GM18858 (cell line): Measurements from ENCODE around the gene CACNA1G.

Experiments used
- ATAC-seq: cut with Tn5 transposase; IDR thresholded peaks from one replicate; pipeline ENCODE4 v1.9.1; 2021; ENCODE audit not compliant: unreplicated experiment

CACNA1G gene

DNA sequence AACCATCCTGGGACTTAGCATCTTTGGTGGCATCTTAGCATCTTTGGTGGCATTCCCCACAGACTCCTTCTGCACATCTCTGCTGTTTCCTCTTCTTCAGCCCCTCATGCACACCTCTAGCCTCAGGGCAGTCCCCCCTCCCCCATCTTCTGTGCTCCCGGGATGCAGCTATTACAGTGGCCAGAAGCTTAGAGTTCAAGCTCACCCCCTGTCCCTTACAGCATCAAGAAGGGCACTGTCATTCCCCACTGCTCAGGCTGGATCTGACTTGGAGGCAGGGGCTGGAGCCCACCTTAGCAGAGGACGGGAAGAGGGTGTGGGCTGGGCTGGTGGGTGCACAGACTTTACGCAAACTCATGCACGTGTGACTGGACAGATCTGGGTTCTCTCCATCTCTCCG is 27.3 kb upstream of the CACNA1G start:
- ATAC-seq, result no peak

GRCh38 chr17:50533720-50534148 is 26.8 kb upstream of the CACNA1G start:
- ATAC-seq, result no peak

DNA sequence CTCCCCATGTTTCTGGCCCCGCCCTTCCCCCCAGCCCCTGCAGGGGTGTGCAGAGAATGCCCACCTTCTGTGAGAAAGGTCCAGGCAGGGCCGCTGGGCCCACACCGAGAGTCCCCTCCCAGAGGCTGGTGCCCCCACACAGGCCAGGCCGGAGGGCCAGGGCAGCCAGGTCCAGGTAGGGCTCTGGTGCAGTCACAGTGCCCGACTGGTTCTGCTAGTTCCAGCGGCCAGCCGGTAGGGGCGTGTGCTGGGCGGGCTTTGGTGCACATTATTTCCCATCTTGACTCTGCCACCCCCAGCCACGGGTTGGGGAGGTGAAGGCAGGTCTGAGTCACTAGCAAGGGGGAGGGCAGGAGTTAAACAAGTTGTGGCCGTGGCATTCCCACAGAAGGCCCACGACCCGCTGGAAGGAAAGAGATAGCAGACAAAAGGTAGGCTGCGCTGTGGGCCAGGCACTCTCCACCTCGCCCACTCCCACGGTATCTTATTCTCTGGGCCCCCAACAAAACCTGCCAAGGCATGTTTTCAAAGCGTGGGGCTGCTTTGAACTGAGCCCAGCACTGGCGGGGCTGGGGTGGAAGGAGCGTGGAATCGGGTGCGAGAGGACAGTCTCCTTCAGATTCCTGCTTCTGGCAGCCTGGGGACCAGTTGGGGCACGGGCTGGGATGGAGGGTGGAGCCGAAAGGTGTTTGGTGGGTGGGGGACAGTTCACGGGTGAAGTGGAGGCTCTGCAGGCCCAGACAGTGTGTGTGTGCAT is 26.1 kb upstream of the CACNA1G start:
- no peak for ATAC-seq

GRCh38 chr17:50534979-50535326 is 25.6 kb upstream of the CACNA1G start:
- no peak for ATAC-seq

GRCh38 chr17:50535407-50535806 is 25.1 kb upstream of the CACNA1G start:
- no peak for ATAC-seq

- no peak for ATAC-seq
Measured at GRCh38 chr17:50536683-50537646, 23.6 kb upstream of the CACNA1G start.

DNA sequence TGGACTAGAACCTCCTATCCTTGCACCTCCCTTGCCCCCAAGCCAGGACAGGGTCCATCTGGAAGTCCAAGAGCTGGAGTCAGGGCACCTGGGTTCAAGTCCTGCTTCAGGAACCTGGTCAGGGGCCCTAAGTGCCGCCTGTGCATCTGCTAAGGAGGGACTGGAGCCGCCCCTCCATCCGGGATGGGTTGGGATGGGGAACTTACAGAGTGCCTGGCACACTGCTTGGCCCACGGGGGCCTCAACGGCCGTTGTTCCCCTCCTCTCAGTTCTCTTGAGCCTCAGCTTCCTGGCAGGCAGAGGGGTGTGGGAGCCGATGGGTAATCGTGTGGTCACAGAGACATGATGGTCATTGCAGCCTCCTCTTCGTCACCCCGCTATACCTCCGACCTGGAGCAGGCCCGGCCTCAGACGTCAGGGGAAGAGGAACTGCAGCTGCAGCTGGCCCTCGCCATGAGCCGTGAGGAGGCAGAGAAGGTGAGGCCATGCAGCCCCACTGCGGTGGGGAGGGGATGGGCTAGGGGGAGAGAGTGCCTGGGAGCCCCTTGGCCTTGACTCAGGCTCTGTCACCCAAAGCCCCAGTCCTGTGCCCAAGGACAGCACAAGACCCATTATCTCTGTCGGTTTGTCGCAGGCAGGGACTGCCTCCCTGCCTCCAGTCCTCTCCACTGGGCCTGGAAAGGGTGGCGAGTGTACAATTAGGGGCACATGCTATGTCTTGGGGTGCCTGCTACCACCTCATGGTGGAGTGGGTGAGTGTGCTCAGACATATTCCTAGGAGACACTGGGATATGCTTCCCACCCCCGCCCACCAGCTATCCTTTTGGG is 22.6 kb upstream of the CACNA1G start:
- no peak for ATAC-seq

GRCh38 chr17:50538549-50539410 is 21.7 kb upstream of the CACNA1G start:
- no peak for ATAC-seq

GRCh38 chr17:50539762-50540559 is 20.6 kb upstream of the CACNA1G start:
- no peak for ATAC-seq

DNA sequence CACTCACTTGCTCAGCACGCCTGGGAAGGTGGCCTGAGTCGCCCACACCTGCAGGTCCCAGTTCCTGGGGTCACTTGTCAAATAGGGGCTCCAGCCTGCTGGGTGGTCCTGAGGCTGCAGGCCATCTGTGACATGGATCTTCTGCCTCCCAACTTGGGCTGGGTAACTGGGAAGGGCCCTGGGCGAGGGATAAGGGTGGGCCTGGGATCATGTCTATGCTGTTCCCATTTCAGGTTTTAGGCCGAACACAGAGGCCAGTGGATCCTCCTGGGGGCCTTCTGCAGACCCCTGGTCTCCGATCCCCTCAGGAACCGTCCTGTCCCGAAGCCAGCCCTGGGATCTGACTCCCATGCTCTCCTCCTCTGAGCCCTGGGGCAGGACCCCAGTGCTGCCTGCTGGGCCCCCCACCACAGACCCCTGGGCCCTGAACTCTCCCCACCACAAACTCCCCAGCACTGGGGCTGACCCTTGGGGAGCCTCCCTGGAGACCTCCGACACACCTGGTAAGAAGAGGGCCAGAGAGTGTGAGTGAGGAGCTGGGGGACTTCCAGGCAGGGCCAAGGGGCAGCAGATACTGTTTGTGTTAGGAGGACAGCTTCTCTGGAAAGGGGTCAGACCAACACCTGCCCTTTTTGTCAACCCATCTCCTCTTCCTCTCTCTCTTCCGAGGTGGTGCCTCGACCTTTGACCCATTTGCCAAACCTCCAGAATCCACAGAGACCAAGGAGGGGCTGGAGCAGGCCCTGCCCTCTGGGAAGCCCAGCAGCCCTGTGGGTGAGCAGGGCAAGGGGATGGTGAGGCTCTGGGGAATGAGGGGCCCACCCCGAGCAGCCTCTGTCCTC is 19.7 kb upstream of the CACNA1G start:
- ATAC-seq, result no peak

DNA sequence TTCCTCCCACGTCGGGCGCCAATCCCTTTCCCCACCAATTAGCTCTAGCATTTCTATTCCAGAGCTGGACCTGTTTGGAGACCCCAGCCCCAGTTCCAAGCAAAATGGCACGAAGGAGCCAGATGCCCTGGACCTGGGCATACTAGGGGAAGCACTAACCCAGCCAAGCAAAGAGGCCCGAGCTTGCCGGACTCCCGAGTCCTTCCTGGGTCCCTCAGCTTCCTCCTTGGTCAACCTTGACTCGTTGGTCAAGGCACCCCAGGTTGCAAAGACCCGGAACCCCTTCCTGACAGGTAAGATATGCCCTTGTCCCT is 19.2 kb upstream of the CACNA1G start:
- ATAC-seq, result no peak

DNA sequence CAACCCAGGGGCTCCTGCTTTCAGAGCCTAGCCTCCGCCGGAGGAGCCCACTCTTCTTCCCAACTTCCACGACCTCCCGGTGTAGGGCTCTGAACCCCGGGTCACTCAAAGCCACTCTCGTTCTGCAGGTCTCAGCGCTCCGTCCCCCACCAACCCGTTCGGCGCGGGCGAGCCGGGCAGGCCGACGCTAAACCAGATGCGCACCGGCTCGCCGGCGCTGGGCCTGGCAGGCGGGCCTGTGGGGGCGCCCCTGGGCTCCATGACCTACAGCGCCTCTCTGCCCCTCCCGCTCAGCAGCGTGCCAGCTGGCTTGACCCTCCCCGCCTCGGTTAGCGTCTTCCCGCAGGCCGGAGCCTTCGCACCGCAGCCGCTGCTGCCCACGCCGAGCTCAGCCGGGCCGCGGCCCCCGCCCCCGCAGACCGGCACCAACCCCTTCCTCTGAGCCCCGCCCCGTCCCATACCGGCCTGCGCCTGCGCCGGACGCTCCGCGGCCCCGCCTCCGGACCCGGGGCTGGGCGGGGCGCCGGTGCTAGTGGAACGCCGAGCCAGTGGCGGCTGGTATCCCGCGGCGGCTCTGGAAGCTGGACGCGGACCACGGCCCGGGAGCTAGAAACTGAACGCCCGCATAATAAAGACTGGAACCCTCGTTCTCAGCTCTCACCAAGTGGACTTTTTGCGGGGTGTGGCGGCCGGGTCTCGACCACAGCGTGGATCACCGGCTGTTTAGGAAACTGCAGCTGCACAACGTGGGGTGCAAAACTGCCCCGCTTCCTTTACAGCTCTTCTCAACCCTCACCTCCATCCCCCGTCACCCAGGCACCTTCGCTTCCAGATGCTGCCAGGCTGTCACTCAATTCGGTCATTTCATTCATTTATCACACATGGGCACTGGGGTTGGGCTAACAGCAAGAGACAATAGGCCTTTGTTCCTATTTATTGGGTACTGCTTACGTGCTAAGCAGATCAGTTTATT is 18.5 kb upstream of the CACNA1G start:
- ATAC-seq, result peak; percentile 53

GRCh38 chr17:50542795-50543774 is 17.4 kb upstream of the CACNA1G start:
- ATAC-seq, result no peak

GRCh38 chr17:50544516-50544915 is 16.0 kb upstream of the CACNA1G start:
- no peak for ATAC-seq

- no peak for ATAC-seq
Measured at GRCh38 chr17:50545311-50545710, 15.2 kb upstream of the CACNA1G start.

DNA sequence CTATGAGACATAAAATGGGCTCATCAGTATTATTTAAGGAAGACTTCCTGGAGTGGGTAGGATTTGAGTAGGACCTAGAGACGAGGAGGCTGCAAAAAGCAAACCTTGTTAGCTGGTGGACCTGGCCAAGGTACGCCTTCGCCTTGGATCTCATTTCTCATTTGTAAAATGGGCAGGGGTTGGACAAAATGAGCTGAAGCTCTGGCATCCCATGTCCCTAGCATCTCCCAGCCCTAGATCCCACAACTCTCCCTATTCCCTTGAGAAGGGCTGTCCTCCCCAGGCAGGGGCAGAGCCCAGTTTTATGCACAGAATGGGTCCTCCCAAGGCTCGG is 13.8 kb upstream of the CACNA1G start:
- no peak for ATAC-seq
